NB4 (cell line): ENCODE results near the gene AFF3.

Experiments
- CTCF ChIP-seq: IDR thresholded peaks from one replicate; pipeline ENCODE4 v1.5.1; 2012; ENCODE audit warnings: low read depth, low read length
- MYC ChIP-seq: IDR thresholded peaks from 2 replicates; pipeline ENCODE4 v1.6.1; 2011; ENCODE audit warnings: low read depth, low read length
- POLR2A ChIP-seq: IDR thresholded peaks from 2 replicates; pipeline ENCODE4 v1.6.1; 2011; ENCODE audit warnings: mild to moderate bottlenecking; ENCODE audit not compliant: insufficient read length; ENCODE audit errors: extremely low read depth

- no peak for TF ChIP-seq POLR2A
- TF ChIP-seq CTCF = no peak
- no peak for TF ChIP-seq MYC
These were observed 365.3 kb downstream of the AFF3 start for GRCh38 chr2:99776906-99777646.
